Colonic mucosa (tissue), 4 donors: ENCODE data around the gene ORC2. TPM values are rescaled to one million over a fixed set of nuclear protein-coding genes. Genes with fewer than 3 reads are reported as not detected.

Experiments used
- DNase-seq: peaks from one replicate; pipeline ENCODE4 v3.0.0-alpha.2; 2020
- H3K27ac ChIP-seq: fragments of 200-600 bp; one replicate; pipeline ENCODE4 v1.8.0; 2021
- H3K27me3 ChIP-seq: fragments of 200-600 bp; one replicate; pipeline ENCODE4 v1.8.0; 2021
- H3K36me3 ChIP-seq: fragments of 200-600 bp; one replicate; pipeline ENCODE4 v1.8.0; 2021
- H3K4me1 ChIP-seq: fragments of 200-600 bp; one replicate; pipeline ENCODE4 v1.8.0; 2021; ENCODE audit warnings: mild to moderate bottlenecking
- H3K4me3 ChIP-seq: fragments of 200-600 bp; one replicate; pipeline ENCODE4 v1.8.0; 2021
- H3K9ac ChIP-seq, 2 donors: one replicate each; pipeline ENCODE4 v1.7.0; 2013; ENCODE audit warnings: control low read depth in 2 of 2, low read depth in 2 of 2, low read length in 2 of 2
- H3K9me3 ChIP-seq: fragments of 200-600 bp; one replicate; pipeline ENCODE4 v1.8.0; 2021
- CTCF ChIP-seq: fragments of 200-600 bp; IDR thresholded peaks from one replicate; pipeline ENCODE4 v1.8.0; 2022; ENCODE audit warnings: antibody characterized with exemption, mild to moderate bottlenecking
- intact Hi-C: fragments of 100-400 bp; cut with DNase I; formaldehyde crosslinking; loops from one replicate; pipeline ENCODE4 v1.14.1; 2022
- total RNA-seq, 2 donors: library from RNA; stranded (reverse); fragmentation: NEBNext Ultra II Directional in 1 of 2; extraction: Animal tissue kit (Norgen Biotek cat#: 25700) in 1 of 2; gene quantifications; one replicate each; pipeline ENCODE4 v1.2.1, GENCODE V29; 2021
- donor health status: healthy.
- donor health status: DM: no; HTN: no; CAD: no.
- donor health status: DM: no; HTN: no; CAD: no.

Gene ORC2
- 10 to 100 TPM; 36.4 to 39.0 TPM for total RNA-seq

- intact Hi-C loops, result no loop called here
- no peaks in the 10 kb centered on the region for H3K27me3 ChIP-seq
- peak within 1 kb of the TSS; percentile 80 for H3K27ac ChIP-seq
- DNase-seq, result peak; percentile 97
- TF ChIP-seq CTCF, result peak; percentile 59
- H3K4me3 ChIP-seq, result peak within 1 kb of the TSS; percentile 69
- H3K36me3 ChIP-seq, result no peaks in the 10 kb centered on the region
- peaks cover 11% of the 10 kb centered on the region for H3K4me1 ChIP-seq
- peak within 1 kb of the TSS; percentile 85 to 91 for H3K9ac ChIP-seq
- H3K9me3 ChIP-seq, result no peaks in the 10 kb centered on the region
Observed at GRCh38 chr2:200963124-200963917, at the start of gene ORC2. TSS of gene ORC2 (minus strand) at chr2:200963660. CDS start at chr2:200958123, 5,537 bp downstream.

- no peak for TF ChIP-seq CTCF
- peak; percentile 21 for DNase-seq
- H3K4me1 ChIP-seq, result no peaks in the 10 kb centered on the region
- H3K4me3 ChIP-seq, result no peak overlapping the region
- H3K36me3 ChIP-seq, result no peaks in the 10 kb centered on the region
- intact Hi-C loops, result no loop called here
- no peak overlapping the region for H3K9ac ChIP-seq
- peak overlapping the region; percentile 71 for H3K27ac ChIP-seq
- H3K9me3 ChIP-seq, result no peaks in the 10 kb centered on the region
- no peaks in the 10 kb centered on the region for H3K27me3 ChIP-seq
Observed at GRCh38 chr2:201008296-201008829, 44.9 kb upstream of the ORC2 start.

GRCh38 chr2:201007584-201007998, 44.1 kb upstream of the ORC2 start:
- DNase-seq, result peak; percentile 62
- Histone ChIP-seq H3K36me3 (no peaks in the 10 kb centered on the region), H3K27me3 (no peaks in the 10 kb centered on the region), H3K4me1 (no peaks in the 10 kb centered on the region), H3K4me3 (no peak overlapping the region), H3K9me3 (no peaks in the 10 kb centered on the region), H3K27ac (peak overlapping the region; percentile 71), H3K9ac (no peak overlapping the region)
- intact Hi-C loops, result no loop called here
- no peak for TF ChIP-seq CTCF

- intact Hi-C loops, result no loop called here
- no peaks in the 10 kb centered on the region for H3K36me3 ChIP-seq
- H3K4me1 ChIP-seq, result no peaks in the 10 kb centered on the region
- TF ChIP-seq CTCF, result no peak
- H3K4me3 ChIP-seq, result no peak overlapping the region
- no peak for DNase-seq
- H3K9ac ChIP-seq, result no peak overlapping the region
- H3K27me3 ChIP-seq, result no peaks in the 10 kb centered on the region
- H3K9me3 ChIP-seq, result no peaks in the 10 kb centered on the region
- H3K27ac ChIP-seq, result peak overlapping the region; percentile 71
Observed at GRCh38 chr2:201006704-201007103, 43.2 kb upstream of the ORC2 start.

- Histone ChIP-seq H3K4me3 (no peak overlapping the region), H3K4me1 (no peaks in the 10 kb centered on the region), H3K9me3 (no peaks in the 10 kb centered on the region), H3K9ac (no peak overlapping the region), H3K27me3 (no peaks in the 10 kb centered on the region), H3K27ac (no peak overlapping the region), H3K36me3 (no peaks in the 10 kb centered on the region)
- DNase-seq, result no peak
- no peak for TF ChIP-seq CTCF
- intact Hi-C loops, result no loop called here
Observed at GRCh38 chr2:201004370-201004769, 40.9 kb upstream of the ORC2 start.
